Measurements from ENCODE around the gene HSPA12A.

Gene HSPA12A

DNA sequence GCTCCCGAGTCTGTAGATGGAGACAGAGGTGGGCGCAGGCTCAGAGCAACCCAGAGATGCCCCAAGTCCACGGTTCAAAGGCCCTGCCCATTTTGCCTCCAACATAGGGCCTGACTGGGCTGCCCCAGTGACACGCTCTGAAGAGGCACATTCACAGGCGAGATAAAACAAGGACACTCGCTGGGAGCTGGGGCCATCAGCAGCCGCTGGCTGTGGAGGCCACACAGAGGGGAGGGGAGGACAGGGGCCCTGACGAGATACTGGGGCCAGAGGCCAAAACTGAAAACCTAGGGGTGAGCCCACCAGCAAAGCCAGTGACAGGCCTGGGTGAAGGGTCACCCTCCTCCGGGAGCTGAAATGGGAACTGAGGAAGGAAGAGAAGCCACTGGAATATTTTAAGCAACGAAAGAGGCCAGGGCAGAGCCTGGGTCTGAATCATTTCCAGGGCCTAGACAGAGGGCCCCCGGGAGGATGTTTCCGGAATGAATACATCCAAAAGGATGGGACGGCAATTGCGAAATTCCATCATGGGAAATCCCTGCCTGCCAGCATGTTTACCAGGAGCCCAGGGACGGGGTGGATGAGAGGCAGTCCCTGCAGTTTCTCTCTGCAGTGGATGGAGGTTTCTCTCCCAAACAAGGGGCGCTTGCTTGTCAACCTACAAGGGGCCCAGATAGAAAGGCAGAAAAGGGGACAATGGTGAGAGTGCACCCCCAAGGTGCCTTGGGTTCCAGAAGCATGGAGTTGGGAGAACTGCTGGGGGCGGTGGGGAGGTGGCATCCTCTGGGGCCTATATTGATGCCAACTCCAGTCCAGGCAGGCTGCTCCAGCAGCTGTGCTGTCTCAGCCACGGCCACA lies 29.0 kb upstream of the HSPA12A start:
- no peak for DNase-seq (ENCODE audit: low spot score)

DNA sequence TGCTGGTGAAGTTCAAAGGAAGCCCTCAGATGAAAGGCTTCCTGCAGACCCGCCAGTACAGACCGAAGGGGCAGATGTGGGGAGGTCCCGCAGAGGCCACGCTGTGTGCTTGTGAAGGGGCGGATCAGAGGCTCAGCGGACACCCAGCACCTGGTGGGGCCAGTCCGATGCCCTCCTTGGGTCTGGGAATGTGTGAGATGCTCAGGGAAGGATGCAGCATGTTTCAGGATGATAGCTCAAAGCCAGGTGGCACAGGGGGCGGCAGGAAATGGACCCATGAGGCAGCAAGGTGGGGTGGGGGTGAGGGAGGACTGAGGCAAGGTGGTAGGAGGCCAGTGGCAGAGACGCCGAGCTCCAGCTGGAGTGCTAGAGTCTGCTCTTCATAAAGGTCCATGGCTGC lies 27.9 kb upstream of the HSPA12A start:
- DNase-seq (ENCODE audit: low spot score): no peak

DNA sequence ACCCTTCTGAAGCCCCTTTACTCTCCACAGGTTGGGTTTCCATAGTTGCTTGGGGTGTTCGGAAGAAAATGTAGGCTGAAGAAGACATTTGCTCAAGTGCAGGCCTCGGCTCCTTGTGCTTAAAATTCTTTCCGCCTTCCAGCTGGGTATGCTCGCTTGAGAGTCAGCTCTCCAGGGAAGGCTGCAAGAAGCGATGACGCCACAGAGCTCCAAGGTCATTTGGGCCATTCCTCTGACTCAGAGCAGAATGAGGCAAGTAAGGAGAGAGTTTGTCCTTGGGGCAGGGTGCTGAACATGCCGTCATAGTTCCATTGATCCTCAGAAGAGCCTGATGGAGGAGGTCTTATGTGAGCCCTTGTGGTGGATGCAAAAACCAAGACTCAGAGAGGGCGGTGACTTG lies 27.4 kb upstream of the HSPA12A start:
- DNase-seq (ENCODE audit: low spot score): no peak

DNA sequence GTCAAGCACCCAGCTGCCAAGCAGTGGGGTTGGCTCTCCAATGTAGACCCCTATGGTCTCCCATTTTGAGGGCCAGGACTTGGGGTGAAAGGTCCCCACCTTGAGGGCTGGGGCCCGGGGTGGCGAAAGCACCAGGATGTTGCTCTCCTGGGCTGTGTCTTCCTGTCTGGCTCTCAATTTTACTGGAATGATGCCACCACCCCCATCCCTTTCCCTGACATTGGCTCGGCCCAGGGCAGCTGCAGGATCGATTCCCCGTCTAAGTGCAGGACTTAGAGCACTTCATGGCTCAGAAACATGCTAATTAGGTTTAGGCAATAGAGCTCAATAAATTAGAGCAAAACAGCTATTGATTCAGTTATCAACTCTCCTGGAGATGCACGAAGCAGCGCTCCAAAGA lies 27.0 kb upstream of the HSPA12A start:
- DNase-seq (ENCODE audit: low spot score): no peak

DNA sequence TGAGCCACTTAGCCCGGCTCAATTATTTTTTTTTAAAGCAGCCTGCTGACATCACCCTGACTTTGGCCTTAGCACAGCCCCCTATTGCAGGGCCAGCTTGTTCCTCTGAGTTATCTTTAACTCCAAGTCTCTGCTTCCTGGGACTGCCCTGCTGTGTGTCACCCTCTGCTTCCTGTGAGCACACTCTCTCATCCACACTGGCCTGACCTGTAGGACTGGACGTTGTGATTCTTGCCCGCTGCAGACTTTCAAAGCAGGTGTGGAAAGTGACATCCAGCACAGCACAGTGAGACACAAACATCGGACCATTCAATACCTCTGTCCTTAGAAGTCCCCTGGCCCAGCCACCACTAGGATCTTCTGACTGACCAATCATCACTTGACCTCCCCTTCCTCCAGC lies 26.4 kb upstream of the HSPA12A start:
- no peak for DNase-seq (ENCODE audit: low spot score)

DNA sequence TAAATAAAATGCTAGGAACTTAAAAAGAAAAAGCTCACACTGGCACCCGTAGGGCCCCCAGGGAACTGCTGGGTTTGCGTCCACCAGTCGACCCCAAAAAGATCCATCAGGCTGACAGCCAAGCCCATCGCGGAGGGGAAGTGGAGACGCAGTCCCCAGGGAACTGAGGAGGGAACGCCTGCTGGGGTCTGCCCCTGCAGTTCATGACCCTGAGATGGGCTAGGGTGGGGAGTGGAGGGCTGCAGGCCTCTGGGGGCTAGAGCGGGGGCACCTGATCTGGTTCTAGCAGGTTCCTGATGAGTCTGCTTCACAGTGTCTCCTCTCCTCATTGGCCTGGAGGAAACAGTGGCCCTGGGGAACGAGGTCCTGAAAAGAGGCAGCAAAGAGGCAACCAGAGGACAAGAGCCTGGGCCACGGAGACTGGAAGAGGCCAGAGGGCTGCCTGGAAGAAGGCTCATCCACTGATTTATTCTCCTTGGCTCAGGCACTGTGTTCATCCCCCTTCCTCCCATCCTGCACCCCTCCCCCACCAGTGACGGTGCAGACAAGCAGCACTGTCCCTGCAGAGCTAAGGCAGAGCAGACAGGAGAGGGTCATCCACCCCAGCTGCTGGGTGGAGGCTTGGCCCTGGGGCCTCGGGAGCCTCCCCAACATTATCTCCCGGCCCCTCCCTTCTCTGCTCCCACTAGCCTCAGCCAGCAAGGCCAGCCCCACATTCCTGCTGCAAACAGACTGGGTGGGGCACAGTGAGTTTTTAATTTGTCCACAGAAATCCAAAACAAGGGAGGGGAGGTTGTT lies 24.7 kb upstream of the HSPA12A start:
- no peak for DNase-seq (ENCODE audit: low spot score)

DNA sequence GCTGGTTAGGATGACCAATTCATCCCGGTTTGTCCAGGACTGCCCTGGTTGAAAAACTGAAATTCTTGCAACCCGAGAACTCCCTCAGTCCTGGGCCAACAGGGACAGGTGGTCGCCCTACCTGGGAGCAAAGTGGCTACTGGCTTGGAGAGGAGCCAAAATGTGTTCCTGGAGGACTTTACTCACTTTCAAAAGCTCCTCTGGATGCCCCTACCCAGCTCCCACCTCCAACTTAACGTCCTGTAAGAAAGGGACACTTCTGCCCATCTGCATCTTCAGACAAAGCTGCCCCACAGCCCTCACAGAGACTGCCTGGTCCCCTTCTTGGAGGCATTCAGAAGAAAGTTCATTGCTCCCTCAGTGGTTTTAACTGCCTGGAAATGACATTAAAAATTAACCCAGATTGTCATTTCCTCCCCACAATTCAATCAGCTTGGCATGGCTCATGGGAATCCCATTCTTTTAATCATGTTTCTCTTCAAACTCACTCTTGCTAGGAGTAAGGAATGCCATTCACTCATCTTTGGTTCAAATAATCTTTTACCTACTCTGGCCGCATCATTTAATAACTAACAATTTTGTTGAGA lies 24.0 kb upstream of the HSPA12A start:
- DNase-seq (ENCODE audit: low spot score): no peak

DNA sequence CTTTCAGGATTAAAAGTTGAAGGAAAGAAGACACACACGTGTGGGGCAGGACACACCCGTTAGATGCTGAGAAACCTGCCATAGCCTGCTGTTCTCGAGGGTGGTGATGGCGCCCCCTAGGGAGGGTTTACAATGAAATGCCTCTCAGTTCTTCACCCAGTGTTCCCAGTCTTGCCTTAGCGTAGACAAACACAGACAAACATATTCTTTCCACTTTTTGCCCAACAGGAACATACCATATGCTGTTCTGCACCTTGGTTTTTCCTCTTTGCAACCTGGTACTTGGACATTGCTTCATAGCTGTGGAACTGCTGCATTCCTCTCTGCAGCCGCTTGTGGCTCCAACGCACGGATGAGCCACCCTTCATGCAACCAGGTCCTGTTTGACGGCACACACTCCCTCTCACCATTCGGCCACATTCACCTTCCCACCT lies 23.3 kb upstream of the HSPA12A start:
- peak; percentile 61 for DNase-seq (ENCODE audit: low spot score)

DNA sequence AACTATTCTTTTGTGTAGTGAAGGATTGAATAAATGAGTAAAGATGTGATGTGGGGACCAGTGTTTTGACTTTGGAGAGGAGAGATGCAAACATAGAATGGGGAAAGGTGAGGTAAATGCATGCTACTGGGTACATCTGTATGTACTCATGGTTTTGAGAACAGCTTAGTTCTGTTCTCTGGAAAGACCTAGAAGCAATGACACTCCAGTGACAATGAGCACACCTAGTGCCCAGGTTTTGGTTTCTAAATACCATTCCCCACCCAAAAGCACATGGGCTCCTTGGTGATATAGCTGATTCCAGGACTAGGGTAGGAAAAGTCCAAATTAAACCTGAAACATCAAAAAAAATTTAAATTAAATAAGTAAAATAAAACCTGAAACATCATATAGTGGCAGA lies 22.6 kb upstream of the HSPA12A start:
- DNase-seq (ENCODE audit: low spot score): no peak

DNA sequence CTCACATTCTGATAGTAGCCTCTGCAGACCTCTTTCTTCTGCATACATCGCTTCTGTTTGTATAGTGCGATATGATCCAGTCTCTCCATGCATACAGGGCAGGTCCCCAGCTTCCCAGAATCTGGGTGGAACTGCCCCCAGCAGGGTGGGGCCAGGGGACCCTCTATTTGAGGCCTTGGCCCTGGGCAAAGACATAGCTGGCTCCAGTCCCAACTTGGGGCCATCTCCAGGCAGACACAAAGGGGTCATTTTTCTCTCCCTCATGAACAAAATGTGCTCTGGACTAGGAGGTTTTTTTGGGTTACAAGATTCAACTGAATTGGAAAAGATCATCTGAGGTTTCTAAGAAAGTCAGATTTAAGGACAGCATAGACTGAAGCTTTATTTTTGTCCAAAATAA lies 21.1 kb upstream of the HSPA12A start:
- DNase-seq (ENCODE audit: low spot score): peak; percentile 54

DNA sequence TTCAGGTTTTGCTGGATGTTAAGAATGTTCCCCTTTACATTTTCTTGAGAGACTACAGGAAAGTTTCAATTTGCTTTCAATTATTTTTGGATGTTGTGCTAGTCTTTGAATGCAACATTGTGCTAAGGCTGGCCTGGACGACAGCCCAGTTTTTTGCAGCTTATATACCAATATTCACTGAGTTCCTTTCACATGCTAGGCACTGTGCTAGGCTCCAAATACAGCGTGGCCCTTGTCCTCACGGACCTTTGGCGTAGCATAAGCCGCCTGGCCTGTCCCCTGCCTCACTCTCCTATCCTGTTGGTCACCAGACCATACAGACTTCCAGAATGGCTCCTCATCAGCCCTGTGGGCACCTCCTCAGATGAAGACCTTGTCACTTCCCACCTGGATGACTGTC lies 19.5 kb upstream of the HSPA12A start:
- DNase-seq (ENCODE audit: low spot score): no peak

DNA sequence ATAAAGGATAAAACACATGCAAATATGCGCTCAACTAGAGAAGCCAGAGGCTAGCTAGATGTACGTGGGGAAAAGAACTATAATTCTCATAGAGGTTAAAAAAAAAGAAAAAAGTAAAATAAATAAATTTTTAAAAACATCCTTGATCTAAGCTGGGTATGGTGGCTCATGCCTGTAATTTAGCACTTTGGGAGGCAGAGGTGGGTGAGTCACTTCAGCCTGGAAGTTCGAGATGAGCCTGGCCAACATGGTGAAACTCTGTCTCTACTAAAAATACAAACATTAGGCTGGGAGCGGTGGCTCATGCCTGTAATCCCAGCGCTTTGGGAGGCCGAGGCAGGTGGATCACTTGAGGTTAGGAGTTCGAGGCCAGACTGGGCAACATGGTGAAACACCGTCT lies 18.6 kb upstream of the HSPA12A start:
- no peak for DNase-seq (ENCODE audit: low spot score)

DNA sequence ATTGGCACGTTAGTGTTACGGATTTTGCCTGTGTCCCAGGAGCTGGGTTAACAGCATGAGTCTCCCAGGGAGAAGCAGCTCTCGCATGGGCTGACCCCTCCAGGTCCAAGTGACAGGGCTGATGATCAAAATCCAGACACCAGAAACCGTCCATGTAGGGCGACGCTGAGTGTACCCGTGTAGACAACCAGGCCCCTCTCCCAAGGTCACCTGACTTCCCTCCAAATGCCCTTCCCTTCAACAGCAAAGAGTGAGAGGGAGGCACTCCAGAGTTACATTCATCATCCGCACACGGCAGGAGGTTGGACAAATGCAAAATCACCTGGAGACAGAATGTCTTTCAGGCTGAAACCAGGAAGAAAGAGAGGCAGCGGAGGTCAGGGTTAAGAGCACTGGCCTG lies 14.9 kb upstream of the HSPA12A start:
- no peak for DNase-seq (ENCODE audit: low spot score)

DNA sequence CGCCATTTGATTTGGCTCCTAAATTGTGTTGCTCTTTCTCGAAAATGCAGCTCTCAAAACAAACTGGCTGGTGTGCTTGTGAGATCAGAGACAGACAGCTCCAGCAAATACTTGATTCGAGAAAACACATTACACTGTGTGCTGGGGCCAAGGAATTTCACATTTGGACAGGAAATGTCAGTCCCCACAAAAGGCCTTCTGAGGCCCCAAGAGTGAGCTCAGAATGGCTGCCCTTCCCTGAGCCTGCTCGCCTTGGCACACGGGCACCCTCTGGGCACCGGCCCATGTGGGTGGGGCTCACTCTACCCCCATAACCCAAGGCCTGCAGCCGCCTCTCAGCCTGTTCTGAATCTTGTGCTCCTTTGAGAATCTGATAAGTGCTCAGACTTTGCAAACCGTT lies 13.9 kb upstream of the HSPA12A start:
- DNase-seq (ENCODE audit: low spot score): peak; percentile 95

DNA sequence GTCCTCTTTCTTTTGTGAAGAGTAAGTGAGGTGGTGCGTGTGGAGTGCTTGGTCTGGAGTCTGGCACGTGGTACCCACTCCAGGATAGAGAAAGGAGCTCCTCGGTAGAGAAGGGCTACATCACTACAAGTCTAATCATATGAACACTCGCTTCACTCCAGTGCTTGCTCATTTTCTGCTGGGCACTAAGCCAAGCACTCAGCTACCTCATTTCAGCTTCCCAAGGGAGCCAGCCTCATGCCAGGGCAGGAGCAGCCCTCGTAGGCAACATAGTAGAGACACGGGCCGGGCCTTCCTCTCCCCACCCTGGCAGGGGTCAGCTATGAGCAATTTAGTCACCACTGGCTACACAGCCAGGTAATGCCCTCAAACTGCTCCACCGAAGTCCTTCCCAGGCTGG lies 11.4 kb upstream of the HSPA12A start:
- no peak for DNase-seq (ENCODE audit: low spot score)

DNA sequence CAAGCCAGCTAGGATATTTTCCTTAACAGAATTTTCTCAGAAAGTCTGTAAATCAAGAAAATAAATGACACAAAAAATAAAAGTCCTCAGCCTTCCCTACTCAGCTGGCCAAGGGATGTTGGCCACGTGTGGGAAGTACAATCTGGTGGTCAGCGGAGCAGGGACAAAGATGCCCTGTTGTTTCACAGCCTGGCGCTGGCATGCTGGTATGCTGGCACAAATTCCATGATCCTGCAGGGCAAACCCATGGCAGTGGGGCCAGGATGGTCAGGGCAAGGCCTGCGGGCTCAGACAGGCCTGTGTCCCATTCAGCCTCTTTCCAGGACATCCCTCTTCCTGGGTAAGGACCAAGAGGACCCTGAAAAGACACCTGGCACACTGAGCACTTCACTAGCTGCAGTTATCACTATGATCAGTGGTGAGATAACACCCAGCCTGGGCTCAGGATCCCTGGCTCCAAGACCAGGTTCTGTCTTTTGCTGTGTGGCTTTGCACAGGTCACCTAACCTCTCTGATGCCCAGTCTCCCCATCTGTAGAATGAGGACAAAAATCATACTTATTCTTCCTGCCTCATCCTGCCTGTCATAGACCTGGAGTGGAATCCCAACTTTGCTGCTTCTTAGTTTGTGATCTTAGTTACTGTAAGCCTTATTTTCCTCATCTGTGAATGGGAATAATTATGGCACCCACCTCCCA lies 10.8 kb upstream of the HSPA12A start:
- peak; percentile 82 for DNase-seq (ENCODE audit: low spot score)

DNA sequence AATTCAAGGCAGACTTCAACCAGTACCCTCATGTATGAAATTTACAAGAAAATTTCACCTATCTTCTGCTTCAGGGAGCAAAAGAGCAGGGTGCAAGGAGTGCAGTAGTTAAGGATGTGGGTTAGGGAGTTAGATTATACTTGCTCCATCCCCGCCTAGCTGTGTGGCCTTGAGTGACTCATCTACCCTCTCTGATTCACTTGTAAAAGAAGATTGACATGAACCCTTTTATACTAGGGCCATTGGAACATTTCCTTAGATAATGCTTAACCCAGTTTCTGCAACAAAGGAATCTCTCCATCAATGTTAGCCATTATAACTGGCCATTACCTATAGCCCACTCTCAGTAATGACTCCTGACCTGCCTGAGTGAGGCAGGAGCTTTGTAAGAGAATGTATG lies 10.2 kb upstream of the HSPA12A start:
- no peak for DNase-seq (ENCODE audit: low spot score)

DNA sequence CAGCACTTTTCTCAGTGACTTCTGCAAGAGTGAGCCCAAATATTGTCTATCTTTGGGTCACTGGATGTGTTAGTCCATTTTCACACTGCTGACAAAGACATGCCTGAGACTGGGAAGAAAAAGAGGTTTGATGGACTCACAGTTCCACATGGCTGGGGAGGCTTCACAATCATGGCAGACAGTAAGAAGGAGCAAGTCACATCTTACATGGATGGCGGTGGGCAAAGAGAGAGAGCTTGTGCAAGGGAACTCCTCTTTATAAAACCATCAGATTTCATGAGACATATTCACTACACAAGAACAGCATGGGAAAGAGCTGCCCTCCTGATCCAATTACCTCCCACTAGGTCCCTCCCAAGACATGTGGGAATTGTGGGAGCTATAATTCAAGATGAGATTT lies 6.1 kb upstream of the HSPA12A start:
- no peak for DNase-seq (ENCODE audit: low spot score)

DNA sequence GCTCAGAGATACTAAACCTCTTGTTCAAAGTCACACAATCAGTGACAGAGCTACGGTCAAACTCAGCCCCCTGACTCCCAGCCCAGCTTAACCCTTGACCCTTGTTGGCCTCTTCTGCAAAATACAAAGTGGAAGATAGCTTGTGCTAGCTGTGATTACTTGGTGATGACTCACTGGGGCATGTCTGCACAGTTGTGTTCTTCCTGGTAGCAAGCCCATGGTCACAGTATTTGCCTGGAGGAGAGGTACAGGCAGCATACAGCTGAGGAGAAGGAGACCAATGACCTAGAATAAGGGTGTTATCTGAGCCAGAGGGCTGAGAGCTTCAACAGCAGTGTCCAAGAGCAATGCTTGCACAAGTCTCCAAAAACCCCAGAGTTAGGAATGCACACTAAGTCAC lies 5.7 kb upstream of the HSPA12A start:
- no peak for DNase-seq (ENCODE audit: low spot score)

DNA sequence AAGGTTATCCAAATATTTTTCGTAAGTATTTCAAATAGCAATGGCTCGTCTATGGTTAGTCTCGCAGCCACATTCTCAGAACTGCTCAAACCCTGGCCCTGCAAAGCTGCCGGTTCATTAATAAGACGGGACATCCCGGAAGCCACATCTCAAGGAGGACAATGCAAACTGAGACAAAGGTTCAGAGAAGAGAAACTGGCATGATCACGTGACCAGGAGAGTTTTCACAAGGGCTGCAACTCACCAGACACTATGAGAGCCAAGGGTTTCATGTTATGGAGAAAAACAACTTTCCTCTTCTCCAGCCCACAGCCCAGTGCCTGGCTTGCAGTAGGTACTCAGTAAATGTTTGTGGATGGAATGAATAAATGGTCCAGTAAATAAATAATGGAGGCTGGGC lies 5.0 kb upstream of the HSPA12A start:
- DNase-seq (ENCODE audit: low spot score): no peak

DNA sequence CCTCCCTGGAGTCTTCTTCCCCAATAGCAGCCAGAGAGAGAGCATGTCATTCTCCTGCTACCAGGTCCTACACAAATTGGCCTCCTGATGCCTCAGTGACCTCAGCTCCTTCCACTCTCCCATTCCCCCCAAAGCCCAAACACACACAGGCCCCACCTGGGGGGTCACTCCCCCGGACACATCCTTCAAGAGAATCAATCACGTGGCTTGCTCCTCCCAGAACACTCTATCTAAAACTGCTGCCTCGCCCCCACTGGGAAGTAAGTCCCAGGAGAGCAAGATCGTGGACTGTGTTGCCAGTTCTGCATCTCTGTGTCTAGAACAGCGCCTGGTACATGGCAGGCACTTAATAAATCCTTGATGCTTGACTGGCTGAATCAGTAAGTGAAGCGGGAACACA lies 2.5 kb upstream of the HSPA12A start:
- no peak for DNase-seq (ENCODE audit: low spot score)

DNA sequence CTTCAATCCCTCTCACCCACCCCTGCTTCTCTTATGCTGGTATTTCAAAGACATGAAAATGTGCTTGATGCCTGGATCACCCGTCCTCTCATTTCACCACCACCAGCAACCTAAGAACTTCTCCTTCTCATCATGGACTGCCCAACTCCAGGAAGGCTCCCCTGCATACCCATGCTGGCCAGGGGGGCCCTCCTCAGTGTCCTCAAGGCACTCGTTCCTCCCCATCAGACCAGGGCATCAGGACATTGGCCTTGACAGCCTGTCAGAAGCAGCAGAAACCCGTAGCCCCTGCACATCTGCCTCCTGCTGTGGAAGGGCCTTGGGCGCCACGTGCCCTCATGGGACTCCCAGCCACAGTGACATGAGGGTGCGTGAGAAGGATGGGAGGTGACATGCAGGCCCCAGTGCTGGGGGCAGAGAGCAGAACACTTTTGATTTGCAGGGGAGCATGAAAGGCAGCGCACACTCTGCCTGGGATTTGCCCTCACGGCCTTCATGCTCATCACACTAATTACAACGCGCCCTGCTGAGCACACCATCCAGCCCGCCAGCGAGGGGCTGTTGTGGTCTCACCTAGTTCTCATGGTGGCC lies 1.9 kb upstream of the HSPA12A start:
- no peak for DNase-seq (ENCODE audit: low spot score)
